Suprapubic skin (tissue), 4 donors: ENCODE results near the gene C1orf198.

Experiments
- CTCF ChIP-seq, 2 donors: fragments of 200-600 bp in 1 of 2; fragments of 450-650 bp in 1 of 2; sonication (generic) in 1 of 2; IDR thresholded peaks; one replicate each; pipeline ENCODE4 v1.5.1; 2016 to 2019; ENCODE audit warnings: antibody characterized with exemption in 2 of 2, mild to moderate bottlenecking in 1 of 2, moderate library complexity in 1 of 2
- POLR2A ChIP-seq, 2 donors: fragments of 450-650 bp; IDR thresholded peaks; one replicate each; pipeline ENCODE4 v1.6.1; 2017; ENCODE audit warnings: antibody characterized with exemption in 2 of 2, mild to moderate bottlenecking in 2 of 2, moderate library complexity in 2 of 2
- POLR2AphosphoS5 ChIP-seq, 3 donors: sonication (generic); formaldehyde crosslinking; IDR thresholded peaks; one replicate each; pipeline ENCODE4 v1.6.1; 2017; ENCODE audit warnings: antibody characterized with exemption in 3 of 3

DNA sequence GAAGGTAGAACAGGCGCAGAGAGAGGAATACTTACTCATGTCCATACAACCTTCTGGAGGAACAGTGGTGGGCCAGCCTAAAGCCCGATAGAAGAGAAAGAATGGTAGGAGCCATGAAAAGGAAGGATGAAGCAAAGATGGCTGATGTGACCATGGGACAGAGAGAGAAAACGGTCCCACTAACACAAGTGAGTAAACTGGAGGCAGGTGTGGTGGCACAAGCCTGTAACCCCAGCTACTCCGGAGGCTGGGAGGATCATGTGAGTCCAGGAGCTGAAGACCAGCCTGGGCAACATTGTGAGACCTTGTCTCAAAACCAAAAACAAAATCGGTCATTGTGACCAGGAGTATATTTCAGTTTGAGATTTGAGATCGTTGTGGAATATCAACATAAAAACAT lies 49.4 kb downstream of the C1orf198 start:
- no peak for TF ChIP-seq POLR2A (IDR thresholded peaks at IDR 0.05)
- TF ChIP-seq CTCF (IDR thresholded peaks at IDR 0.05), result no peak
- TF ChIP-seq POLR2AphosphoS5 (IDR thresholded peaks at IDR 0.05), result no peak
